ENCODE results near the gene TTLL5.

- TF ChIP-seq CTCF (IDR thresholded peaks at IDR 0.05; ENCODE audit: low read depth, low read length, poor library complexity, severe bottlenecking) (no peak), EZH2phosphoT487 (IDR thresholded peaks at IDR 0.05; ENCODE audit: borderline replicate concordance, low read length) (no peak)
These were observed 161.6 kb downstream of the TTLL5 start for GRCh38 chr14:75822522-75823141.

Data from DOHH2 (cell line).